IPS-18c (cell line): ENCODE measurements around the gene TMEM151B.

ENCODE experiments used
- H3K4me3 ChIP-seq: 2 replicates; pipeline ENCODE4 v1.7.0; 2013; ENCODE audit warnings: low read depth, mild to moderate bottlenecking, low read length, moderate library complexity; ENCODE audit not compliant: insufficient read depth
- H3K9me3 ChIP-seq: one replicate; pipeline ENCODE4 v1.6.1; 2013; ENCODE audit warnings: mild to moderate bottlenecking, low read length, moderate library complexity; ENCODE audit not compliant: control insufficient read depth, insufficient read depth

The TMEM151B gene

DNA sequence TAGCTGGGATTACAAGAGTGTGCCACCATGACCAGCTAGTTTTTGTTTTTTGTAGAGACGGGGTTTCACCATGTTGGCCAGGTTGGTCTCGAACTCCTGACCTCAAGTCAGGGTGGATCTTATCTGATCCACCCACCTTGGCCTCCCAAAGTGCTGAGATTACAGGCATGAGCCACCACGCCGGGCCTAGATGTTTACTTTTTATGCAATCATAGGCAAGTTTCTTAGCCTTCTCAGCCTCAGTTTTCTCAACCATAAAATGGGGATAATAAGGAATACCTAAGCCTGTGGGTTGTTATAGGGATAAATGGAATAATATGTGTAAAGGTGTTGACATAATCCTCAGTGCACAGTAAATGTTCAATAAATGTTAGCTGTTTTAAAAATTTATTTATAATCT is 82.0 kb downstream of the TMEM151B start:
- Histone ChIP-seq H3K9me3 (no peaks in the 10 kb centered on the region), H3K4me3 (no peak overlapping the region)

- H3K9me3 ChIP-seq = no peaks in the 10 kb centered on the region
- H3K4me3 ChIP-seq = no peak overlapping the region
Measured at GRCh38 chr6:44353336-44353735, 83.1 kb downstream of the TMEM151B start.

DNA sequence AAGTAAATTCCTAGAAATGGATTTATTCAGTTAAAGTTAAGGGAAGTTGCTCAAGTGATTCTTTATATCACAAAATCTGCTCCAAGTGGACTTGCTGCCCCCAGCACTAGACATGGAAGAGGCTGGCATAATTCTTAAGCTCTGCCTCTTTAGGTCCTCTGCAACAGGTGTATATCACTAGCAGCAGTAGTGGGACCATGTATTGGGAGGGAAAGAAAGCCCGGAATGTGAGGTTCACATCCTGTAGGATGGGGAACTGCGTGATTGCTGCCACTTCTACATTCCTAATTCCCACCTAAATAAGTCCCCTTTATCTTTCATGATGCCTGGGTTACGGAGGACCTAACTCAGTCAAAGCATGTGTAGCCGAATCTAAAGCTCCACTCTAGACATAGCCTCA is 85.4 kb downstream of the TMEM151B start:
- Histone ChIP-seq H3K9me3 (no peaks in the 10 kb centered on the region), H3K4me3 (no peak overlapping the region)

DNA sequence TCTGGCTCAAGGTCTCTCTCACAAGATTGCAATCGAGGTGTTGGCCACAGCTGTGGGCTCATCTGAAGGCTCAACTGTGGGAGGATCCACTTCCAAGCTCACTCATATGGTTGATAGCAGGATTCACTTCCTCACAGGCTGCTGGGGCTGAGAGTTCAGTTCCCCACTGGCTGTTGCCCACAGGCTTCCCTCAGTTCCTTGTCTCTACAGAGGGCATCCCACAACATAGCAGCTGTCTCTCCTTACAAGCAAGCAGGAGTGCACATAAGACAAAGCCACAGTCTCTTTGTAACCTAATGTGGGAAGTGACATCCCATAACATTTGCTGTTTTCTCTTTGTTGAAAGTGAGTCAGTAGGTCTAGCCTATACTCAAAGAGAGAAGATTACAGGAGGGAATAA is 86.2 kb downstream of the TMEM151B start:
- H3K4me3 ChIP-seq = no peak overlapping the region

More for the DNA sequence above, 86.2 kb downstream of the TMEM151B start:
- H3K9me3 ChIP-seq = no peaks in the 10 kb centered on the region
